ENCODE data around the gene RSPO4. TPM values are rescaled to one million over a fixed set of nuclear protein-coding genes. Genes with fewer than 3 reads are reported as not detected.

RSPO4 gene
- total and polyA plus RNA-seq, 9 of the 15 experiments (the other 6 are each of a cell fraction or from before 2014, with no cell fraction given) = 0.04 to 0.34 TPM; not detected in 7

GRCh38 chr20:931401-931800 is 70.7 kb downstream of the RSPO4 start:
- H3K4me1 ChIP-seq (replicated peaks in 1 of 2; ENCODE audit: control insufficient read depth in 2 of 2, insufficient read depth in 2 of 2, low read length in 2 of 2) = no peaks in the 10 kb centered on the region; a peak in 1 of 5 replicates
- H3K27ac ChIP-seq (ENCODE audit: extremely low read depth, low read depth, low read length) = no peak overlapping the region

More at GRCh38 chr20:931401-931800, 70.7 kb downstream of the RSPO4 start:
- Histone ChIP-seq H3K9me3 (replicated peaks; ENCODE audit: control insufficient read depth, insufficient read depth, low read depth, low read length) (no peaks in the 10 kb centered on the region), H4K20me1 (replicated peaks; ENCODE audit: control insufficient read depth, insufficient read depth, low read length) (no peaks in the 10 kb centered on the region), H3K79me2 (ENCODE audit: control insufficient read depth, insufficient read depth, low read length) (no peaks in the 10 kb centered on the region), H3K4me3 (no peak overlapping the region), H3K9me1 (ENCODE audit: control insufficient read depth, insufficient read depth, low read length) (no peaks in the 10 kb centered on the region), H3K27me3 (ENCODE audit: control insufficient read depth in 2 of 2, insufficient read depth in 2 of 2, low read length in 2 of 2) (peaks cover 0 to 9% of the 10 kb centered on the region in 2 experiments; a peak in 3 of 5 replicates), H3K4me2 (ENCODE audit: insufficient read depth, low read length) (no peak overlapping the region), H3K36me3 (ENCODE audit: control insufficient read depth, insufficient read depth, low read length) (no peaks in the 10 kb centered on the region), H2AFZ (ENCODE audit: low read depth, low read length) (no peak overlapping the region), H3K9ac (ENCODE audit: insufficient read depth in 1 of 2, low read depth in 2 of 2, low read length in 2 of 2) (no peak overlapping the region)
- intact Hi-C loops (cut with micrococcal nuclease) = no loop called here
- BruUV-seq (replicated peaks) = no TSS peak
- in situ Hi-C loops (cut with MboI) = no loop called here
- ChIA-PET CTCF (ENCODE audit: low intra/inter-chr PET ratio) (no interaction called here), POLR2A (no interaction called here)
- FAIRE-seq (no peak), DNase-seq (ENCODE audit: extremely low read depth in 1 of 4, low spot score in 3 of 4) (no peak), ATAC-seq (no peak)
- WGBS (ENCODE audit: insufficient coverage, low coverage, missing lambda C conversion rate) = 0% methylated on average over 1 of the region's 1 CpG
- TF ChIP-seq, protein P1, sequence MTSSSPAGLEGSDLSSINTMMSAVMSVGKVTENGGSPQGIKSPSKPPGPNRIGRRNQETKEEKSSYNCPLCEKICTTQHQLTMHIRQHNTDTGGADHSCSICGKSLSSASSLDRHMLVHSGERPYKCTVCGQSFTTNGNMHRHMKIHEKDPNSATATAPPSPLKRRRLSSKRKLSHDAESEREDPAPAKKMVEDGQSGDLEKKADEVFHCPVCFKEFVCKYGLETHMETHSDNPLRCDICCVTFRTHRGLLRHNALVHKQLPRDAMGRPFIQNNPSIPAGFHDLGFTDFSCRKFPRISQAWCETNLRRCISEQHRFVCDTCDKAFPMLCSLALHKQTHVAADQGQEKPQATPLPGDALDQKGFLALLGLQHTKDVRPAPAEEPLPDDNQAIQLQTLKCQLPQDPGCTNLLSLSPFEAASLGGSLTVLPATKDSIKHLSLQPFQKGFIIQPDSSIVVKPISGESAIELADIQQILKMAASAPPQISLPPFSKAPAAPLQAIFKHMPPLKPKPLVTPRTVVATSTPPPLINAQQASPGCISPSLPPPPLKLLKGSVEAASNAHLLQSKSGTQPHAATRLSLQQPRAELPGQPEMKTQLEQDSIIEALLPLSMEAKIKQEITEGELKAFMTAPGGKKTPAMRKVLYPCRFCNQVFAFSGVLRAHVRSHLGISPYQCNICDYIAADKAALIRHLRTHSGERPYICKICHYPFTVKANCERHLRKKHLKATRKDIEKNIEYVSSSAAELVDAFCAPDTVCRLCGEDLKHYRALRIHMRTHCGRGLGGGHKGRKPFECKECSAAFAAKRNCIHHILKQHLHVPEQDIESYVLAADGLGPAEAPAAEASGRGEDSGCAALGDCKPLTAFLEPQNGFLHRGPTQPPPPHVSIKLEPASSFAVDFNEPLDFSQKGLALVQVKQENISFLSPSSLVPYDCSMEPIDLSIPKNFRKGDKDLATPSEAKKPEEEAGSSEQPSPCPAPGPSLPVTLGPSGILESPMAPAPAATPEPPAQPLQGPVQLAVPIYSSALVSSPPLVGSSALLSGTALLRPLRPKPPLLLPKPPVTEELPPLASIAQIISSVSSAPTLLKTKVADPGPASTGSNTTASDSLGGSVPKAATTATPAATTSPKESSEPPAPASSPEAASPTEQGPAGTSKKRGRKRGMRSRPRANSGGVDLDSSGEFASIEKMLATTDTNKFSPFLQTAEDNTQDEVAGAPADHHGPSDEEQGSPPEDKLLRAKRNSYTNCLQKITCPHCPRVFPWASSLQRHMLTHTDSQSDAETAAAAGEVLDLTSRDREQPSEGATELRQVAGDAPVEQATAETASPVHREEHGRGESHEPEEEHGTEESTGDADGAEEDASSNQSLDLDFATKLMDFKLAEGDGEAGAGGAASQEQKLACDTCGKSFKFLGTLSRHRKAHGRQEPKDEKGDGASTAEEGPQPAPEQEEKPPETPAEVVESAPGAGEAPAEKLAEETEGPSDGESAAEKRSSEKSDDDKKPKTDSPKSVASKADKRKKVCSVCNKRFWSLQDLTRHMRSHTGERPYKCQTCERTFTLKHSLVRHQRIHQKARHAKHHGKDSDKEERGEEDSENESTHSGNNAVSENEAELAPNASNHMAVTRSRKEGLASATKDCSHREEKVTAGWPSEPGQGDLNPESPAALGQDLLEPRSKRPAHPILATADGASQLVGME (CRISPR knock-in tag; IDR thresholded peaks at IDR 0.05) = no peak
- TF ChIP-seq NCOA4 (IDR thresholded peaks at IDR 0.05; ENCODE audit: partially characterized antibody) (no peak), ZBTB2 (IDR thresholded peaks at IDR 0.05) (no peak), ZFP36 (IDR thresholded peaks at IDR 0.05; ENCODE audit: low read depth, low read length, partially characterized antibody) (peak; percentile 85)
